Right hindlimb (tissue), 1 donor: Measurements from ENCODE around the gene KRT17.
"Not testable (repeated sequence)": the region's sequence is repeated elsewhere in the genome, so short reads cannot be mapped to it uniquely, and the experiment has no call there.

Experiments
- DNase-seq: peaks from one replicate; pipeline ENCODE4 v3.0.0-alpha.2; 2018

KRT17 gene

GRCh38 chr17:41653892-41654677, 29.7 kb upstream of the KRT17 start:
- no peak for DNase-seq

- no peak for DNase-seq
These were observed 29.0 kb upstream of the KRT17 start for GRCh38 chr17:41653421-41653820.

DNA sequence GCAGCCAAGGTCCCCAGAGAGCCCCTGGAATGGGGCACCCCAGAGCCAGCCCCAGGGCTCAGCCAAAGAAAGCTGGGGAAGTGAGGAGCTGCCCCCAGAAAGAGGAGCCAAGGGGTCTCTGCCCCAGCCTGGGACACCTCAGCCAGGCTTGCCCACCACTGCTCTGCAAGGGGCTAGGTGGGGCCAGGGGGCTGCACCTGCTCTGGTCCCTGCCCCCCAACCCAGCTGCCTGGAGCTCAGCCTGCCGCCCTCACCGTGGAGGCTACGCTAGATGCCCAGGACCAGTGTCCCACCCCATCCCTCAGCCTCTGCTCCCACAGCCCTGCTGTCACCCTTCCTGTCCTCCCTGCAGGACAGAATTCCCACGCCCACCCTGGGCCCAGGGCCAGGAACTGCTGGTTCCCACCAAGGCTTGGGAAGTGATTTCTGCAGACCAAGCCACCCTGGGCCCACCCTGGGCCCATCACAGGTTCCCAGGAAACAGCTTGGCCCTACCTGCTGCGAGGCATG, 28.1 kb upstream of the KRT17 start:
- no peak for DNase-seq

DNA sequence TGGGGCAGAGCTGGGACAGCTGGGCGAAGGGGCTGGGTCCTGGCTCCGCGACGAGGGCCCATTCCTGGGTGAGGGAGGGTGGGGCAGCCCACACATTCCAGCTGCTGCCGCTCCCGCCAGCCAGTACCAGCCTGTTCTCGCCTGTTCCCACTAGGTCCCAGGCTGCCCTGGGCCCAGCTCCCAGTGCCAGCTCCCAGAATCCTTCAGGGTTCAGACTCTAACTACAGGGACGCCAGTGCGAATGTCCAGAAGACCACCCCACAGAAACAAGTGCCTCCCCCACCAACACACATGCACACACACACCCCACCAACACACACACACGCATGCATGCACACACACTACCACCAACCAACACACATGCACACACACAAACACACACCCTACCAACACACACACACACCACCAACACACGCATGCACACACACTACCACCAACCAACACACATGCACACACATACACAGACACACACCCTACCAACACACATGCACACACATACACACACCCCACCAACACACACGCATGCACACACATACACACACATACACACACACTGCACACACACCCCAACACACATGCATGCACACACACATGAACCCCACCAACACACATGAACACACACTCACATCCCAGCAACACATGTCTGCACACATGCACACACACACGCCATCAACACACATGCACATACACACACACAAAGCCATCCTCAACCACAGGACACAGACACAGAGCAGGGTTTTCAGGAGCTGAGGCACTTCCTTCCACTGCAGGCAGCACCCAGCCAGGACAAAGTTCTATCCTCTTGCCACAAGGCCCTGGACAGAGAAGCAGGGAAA, 27.5 kb upstream of the KRT17 start:
- DNase-seq, result peak; percentile 87

- no peak for DNase-seq
These were observed 26.6 kb upstream of the KRT17 start for GRCh38 chr17:41650794-41651624.

- no peak for DNase-seq
These were observed 25.6 kb upstream of the KRT17 start for GRCh38 chr17:41649923-41650519.

- DNase-seq, result peak; percentile 91
These were observed 24.2 kb upstream of the KRT17 start for GRCh38 chr17:41648411-41649195.

DNA sequence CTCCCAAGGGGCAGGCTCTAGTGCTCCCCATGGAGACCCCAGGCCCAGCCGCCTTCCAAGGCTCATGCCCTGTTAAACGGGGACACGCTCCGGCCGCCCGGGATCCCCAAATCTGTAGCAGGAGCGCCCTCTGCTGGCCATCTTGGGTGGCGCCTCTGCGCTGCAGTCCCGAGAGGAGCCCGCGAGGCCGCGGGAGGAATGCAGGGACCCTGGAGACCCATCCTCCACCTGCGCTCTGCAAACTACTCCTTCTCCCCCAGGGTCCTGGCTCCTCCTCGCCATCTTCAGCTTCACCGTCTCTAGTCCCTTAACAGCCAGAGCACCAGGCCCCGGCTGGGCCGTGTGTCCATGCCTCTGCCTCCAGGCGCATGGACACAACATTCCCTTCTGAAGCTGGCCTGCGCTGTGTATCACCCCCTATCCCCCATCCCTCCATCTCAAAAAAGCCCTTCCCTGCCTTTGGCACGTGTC, 23.6 kb upstream of the KRT17 start:
- peak; percentile 85 for DNase-seq

DNA sequence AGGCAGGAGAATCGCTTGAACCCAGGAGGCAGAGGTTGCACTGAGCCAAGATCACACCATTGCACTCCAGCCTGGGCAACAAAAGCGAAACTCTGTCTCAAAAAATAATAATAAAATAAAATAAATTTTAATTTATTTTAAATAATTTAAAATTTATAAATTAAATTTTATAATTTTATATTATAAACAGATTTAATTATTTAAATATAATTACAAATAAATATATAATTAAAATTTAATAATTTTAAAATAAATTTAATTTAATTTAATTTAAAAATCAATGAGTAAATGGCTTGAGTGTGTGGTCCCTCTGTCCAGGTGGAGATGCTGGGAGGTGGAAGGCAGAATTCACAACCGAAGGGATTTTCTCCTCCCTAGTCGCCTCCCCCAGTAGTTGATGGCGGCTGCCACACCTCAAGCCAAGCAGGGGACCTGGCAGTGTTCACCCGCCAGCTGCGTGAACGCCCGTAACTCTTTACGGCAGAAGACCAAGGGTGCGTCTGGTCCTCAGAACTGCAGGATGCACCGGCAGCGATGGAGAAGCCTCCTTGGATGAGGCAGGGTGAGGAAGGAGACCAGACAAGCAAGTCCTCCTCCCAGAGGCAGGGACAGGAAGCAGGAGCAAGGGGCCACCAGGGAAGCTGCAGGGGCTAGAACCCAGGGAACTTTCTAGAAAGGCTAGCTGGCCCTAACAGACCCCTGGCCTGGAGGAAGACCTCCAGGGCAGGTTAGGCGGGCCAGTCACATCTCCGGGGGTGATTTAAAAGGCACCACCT, 22.9 kb upstream of the KRT17 start:
- DNase-seq, result no peak

- DNase-seq, result no peak
These were observed 18.1 kb upstream of the KRT17 start for GRCh38 chr17:41642252-41643156.

DNA sequence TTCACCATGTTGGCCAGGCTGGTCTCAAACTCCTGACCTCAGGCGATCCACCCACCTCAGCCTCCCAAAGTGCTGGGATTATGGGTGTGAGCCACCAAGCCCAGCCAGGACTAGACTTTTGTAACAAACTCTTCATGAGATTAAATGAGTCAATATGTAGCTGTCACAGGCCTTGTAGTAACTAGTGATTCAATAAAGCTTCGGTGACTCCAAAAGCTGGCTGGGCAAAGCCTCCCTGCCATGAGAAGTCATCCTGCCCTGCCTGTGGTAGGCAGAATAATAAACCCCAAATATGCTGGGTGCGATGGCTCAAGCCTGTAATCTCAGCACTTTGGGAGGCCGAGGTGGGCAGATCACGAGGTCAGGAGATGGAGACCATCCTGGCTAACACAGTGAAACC, 16.2 kb upstream of the KRT17 start:
- DNase-seq, result not testable (repeated sequence)

DNA sequence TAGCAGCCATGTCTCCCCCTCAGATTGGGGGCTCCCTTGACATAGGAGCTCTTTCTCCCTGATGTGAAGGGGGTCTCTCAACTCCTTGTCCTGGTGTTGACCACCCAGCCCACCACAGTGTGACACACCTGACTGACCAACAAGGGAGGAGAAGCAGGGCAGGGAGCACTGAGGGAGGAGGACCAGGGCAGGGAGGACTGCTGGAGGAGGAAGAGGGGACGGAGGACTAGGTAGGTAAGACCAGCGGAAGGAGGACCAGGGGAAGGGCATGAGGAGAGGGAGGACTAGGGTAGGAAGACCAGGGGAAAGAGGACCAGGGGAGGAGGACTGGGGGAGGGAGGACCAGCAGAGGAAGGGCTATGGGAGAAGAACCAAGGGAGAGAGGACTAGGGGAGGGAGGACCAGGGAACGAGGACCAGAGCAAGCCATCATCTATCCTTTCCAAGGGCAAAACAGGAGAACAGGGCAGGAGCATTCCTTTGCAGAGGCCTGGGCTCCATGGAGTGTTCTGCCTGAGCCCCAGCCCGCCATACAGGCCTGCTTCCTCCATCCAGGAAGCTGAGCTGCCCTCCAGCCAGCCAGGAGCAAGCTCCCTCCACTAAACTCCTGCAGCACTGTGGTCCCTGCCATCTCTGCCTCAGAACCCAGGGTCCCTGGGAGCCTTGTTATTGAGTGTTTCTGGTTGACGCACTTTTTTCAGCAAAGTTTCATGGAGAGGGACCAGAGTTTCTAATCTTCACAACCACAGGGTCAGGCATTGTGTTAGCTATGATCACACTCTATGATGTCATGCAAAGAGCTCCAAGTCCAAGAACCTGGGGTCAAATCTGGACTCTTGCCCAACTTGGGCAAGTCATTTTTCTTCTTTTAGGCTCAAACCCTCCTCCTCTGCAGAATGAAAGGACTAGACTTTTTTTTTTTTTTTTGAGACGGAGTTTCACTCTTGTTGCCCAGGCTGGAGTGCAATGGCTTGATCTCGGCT, 15.4 kb upstream of the KRT17 start:
- DNase-seq, result no peak

DNA sequence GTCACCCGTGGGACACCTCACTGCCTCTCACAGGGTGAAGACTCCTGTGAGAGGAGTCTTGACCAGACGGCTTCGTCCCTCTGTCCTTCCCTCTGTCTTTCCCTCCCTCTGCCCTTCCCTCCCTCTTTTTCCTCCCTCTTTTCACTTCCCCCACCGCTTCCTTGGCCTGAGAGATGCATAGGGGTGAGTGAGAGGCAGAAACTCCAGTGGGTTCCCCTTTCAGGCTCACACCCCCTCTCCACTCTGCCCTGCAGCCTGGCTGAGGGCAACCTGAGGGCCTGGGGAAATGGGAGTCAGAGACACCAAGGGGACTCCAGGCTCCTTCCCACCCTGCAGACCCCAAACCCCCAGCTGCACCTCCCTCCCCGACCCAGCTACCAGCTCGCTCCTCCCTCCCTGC, 14.6 kb upstream of the KRT17 start:
- no peak for DNase-seq

- DNase-seq, result no peak
These were observed 13.8 kb upstream of the KRT17 start for GRCh38 chr17:41638194-41638593.

DNA sequence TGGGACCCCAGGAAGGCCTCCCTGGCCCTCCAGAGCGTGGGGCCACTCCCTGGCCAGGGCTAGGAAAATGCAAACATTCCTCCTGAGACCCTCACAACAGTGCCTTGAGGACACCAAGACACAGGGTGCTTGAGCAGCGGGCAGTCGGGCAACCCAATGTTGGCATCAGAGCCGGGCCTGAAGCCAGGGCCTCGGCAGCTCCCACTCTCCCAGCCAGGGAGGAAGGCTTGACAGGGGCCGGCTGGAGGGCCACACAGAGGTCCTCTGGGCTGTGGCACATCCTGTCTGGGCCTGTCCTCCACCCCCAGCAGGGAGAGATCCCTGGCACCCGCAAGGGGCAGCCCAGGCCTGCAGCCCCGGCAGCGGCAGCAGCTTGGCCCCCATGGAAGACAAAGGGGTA, 12.3 kb upstream of the KRT17 start:
- no peak for DNase-seq

DNA sequence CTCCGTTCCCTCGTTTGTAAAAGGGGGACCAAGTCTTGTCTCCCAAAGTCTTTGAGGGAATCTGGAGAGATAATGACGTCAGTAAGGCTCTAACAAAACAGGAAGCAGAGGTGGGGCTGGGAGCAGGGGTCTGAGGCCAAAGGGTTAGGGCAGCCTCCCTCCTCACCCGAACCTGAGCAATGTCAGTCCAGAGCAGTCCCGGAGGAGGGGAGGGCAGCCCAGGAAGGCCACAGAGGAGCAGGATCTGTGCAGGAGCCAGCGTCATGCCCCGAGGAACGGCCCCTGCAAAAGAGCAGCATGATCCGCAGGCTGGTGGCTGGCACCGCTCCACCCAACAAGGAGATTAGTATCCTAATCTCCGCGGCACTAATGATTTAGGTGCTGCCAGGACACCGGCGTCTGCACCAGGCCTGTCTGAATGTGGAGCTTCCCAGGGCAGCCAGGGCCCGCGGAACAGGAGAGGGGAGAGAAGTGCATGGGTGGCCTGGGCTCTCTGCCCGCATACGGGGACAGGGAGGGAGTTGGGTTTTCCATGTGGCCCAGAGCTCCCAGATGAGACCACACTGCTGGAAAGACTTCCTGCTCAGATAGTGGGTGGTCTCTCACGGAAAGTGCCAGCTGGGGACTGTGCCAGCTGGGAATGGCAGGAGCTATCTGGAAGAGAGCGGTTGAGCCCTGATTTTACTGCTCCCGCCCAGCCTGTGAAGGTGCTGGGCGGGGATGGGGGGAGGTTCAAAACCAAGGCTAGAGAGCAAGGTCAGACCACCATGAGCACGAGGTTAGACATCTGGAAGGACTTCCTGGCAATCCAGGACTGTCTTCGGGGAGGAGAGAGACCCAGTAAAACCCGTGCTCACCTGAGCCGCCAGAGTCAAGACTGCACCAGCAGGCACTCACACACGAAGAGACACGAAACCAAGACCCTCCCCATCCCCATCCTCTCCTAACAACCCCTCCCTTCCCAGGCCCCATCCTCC, 11.0 kb upstream of the KRT17 start:
- DNase-seq, result peak; percentile 85

GRCh38 chr17:41634639-41635038, 10.3 kb upstream of the KRT17 start:
- DNase-seq, result no peak
